Panc1 (cell line): ENCODE results near the gene DHRSX.

ENCODE experiments used
- CTCF ChIP-seq: fragments of 450-650 bp; IDR thresholded peaks from 2 replicates; pipeline ENCODE4 v1.5.1; 2017; ENCODE audit warnings: mild to moderate bottlenecking
- POLR2AphosphoS5 ChIP-seq: IDR thresholded peaks from 2 replicates; pipeline ENCODE4 v1.6.1; 2012; ENCODE audit warnings: mild to moderate bottlenecking, low read depth, low read length, moderate library complexity
- REST ChIP-seq, 2 experiments: IDR thresholded peaks; 2 replicates each; pipeline ENCODE4 v1.6.1; 2011 to 2012; ENCODE audit warnings: low read depth in 2 of 2, control low read depth in 1 of 2, low read length in 1 of 2, mild to moderate bottlenecking in 1 of 2, moderate library complexity in 1 of 2; ENCODE audit not compliant: insufficient read depth in 1 of 2

DNA sequence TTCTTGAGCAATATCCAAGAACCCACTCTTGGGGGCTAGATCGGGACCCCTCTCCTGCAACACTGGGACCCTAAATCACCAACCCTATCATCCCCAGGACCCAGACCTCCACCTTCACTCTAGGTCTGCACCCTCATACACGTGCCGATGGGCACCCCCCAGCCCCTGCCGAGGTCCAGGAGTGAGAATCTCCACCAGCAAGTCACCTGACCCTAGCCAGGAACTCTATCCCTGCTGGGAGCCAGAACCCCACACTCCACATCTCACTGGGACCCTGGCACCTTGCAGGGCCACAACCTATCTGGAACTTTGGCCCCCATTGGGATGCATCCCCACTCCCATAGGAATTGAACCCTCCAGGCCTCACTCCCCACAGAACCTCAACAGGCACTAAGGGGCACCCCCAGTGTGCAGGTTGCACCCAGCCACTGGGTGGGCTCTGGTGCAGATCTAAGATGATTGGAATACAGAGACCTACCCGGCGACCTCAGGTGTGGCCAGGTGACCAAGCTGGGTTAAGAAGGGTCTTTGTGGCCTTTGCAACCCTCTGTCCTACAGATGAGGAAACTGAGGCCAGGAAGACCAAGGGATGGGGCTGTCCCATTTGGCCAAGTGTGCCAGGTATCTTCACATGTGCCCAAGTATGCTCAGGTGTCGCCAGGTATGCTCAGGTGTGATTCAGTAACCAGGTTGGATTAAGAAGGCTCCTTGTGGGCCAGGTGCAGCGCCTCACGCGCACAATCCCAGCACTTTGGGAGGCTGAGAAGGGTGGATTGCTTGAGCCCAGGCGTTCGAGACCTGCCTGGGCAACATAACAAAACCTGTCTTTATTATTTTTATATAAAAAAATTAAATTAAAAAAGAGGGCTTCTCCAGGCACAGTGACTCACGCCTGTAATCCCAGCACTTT, 3.1 kb upstream of the DHRSX start:
- TF ChIP-seq POLR2AphosphoS5 (no peak), CTCF (no peak), REST (IDR thresholded peaks at IDR 0.05; ENCODE audit: insufficient read depth in 1 of 2, low read depth in 2 of 2, low read length in 1 of 2) (no peak)
